Heart right ventricle (tissue), 16 donors: ENCODE results near the gene KCTD4. TPM values are rescaled to one million over a fixed set of nuclear protein-coding genes. Genes with fewer than 3 reads are reported as not detected.
A peak's percentile ranks its signal among the peaks of the same experiment; 100 is the strongest.
"Not testable (repeated sequence)": the region's sequence is repeated elsewhere in the genome, so short reads cannot be mapped to it uniquely, and the experiment has no call there.

Source experiments
- ATAC-seq, 8 donors: fragments of 200-7000 bp; cut with Tn5 transposase; one replicate each; pipeline ENCODE4 v1.9.1; 2020; ENCODE audit warnings: mild to moderate bottlenecking in 8 of 8, moderate library complexity in 8 of 8, moderate number of reproducible peaks in 1 of 8
- DNase-seq, 2 donors: peaks; one replicate each; pipeline ENCODE4 v3.0.0-alpha.2; 2020
- H3K27ac ChIP-seq, 10 donors: fragments of 200-600 bp; sonication (generic) in 2 of 10; one replicate each; pipeline versions ENCODE4 v1.5.0 to v1.8.0; 2020 to 2022; ENCODE audit warnings: mild to moderate bottlenecking in 3 of 10
- H3K27me3 ChIP-seq, 7 donors: fragments of 200-600 bp; one replicate each; pipeline ENCODE4 v1.8.0; 2021 to 2022; ENCODE audit warnings: mild to moderate bottlenecking in 2 of 7
- H3K36me3 ChIP-seq, 9 donors: fragments of 200-600 bp; sonication (generic) in 1 of 9; one replicate each; pipeline versions ENCODE4 v1.5.0 to v1.8.0; 2020 to 2022; ENCODE audit warnings: mild to moderate bottlenecking in 2 of 9
- H3K4me1 ChIP-seq, 9 donors: fragments of 200-600 bp; sonication (generic) in 1 of 9; one replicate each; pipeline versions ENCODE4 v1.5.0 to v1.8.0; 2020 to 2022; ENCODE audit warnings: mild to moderate bottlenecking in 4 of 9
- H3K4me3 ChIP-seq, 10 donors: fragments of 200-600 bp; sonication (generic) in 2 of 10; one replicate each; pipeline versions ENCODE4 v1.5.0 to v1.8.0; 2020 to 2022; ENCODE audit warnings: mild to moderate bottlenecking in 7 of 10, moderate library complexity in 2 of 10
- H3K9me3 ChIP-seq, 11 donors: fragments of 200-600 bp in 10 of 11; sonication (generic) in 2 of 11; one replicate each; pipeline versions ENCODE4 v1.5.0 to v1.8.0; 2013 to 2022; ENCODE audit warnings: mild to moderate bottlenecking in 2 of 11, control low read depth in 1 of 11, moderate library complexity in 1 of 11
- WGBS, 2 donors: extraction: QIAGEN DNeasy Blood & Tissue Kit; methylation state at CpG; one replicate each; pipeline ENCODE4 v1.1.7; 2013; ENCODE audit warnings: inconsistent platforms in 1 of 2; 5-methylcytosine and 5-hydroxymethylcytosine counted together
- intact Hi-C, 10 donors: fragments of 100-400 bp; cut with DNase I; formaldehyde crosslinking; loops; one replicate each; pipeline versions ENCODE4 v1.11.1 to v1.14.2; 2022
- polyA plus RNA-seq, 2 donors: library from polyadenylated mRNA; stranded (reverse); fragments of 200-250 nt; gene quantifications; one replicate each; pipeline ENCODE4 v1.2.3, GENCODE V29; 2013
- total RNA-seq, 10 donors: library from RNA; stranded (reverse); fragmentation: NEBNext Ultra II Directional in 3 of 10; extraction: Animal tissue kit (Norgen Biotek cat#: 25700) in 3 of 10; gene quantifications; one replicate each; pipeline versions ENCODE4 v1.2.1 to v1.2.4, GENCODE V29; 2021 to 2023
- TF ChIP-seq, protein P1 (sequence below), 9 donors: fragments of 200-600 bp; sonication (generic) in 2 of 9; IDR thresholded peaks; one replicate each; pipeline versions ENCODE4 v1.5.0 to v1.8.0; 2021 to 2022; ENCODE audit warnings: antibody characterized with exemption in 9 of 9, mild to moderate bottlenecking in 5 of 9, moderate library complexity in 1 of 9
- donor health status: Arrhythmogenic right ventricular cardiomyopathy.
- donor health status: ischemic (EF 13 %, LVEDD 7.1; RV severe dilation, severe dysfunction).
- donor health status: healthy with polysubstance abuse.
- donor health status: DM: no; HTN: yes; CAD: no.
- donor health status: DM: no; HTN: no; CAD: no.
- donor health status: ischemic (EF 25% LVEDD 6.9; RV normal size, moderate dysfunction).
- donor health status: ischemic (EF 25% LVEDD 5.7; RV mildly dilated, moderate dysfunction).
- donor health status: healthy.
- donor health status: DM: yes; HTN: yes; CAD: no.
- donor health status: Ischemic cardiomyopathy.
- donor health status: ischemic (EF 35%, LVEDD 5.7; RV mildly dilated, moderate dysfunction).
- donor health status: nonischemic (EF 11% LVEDD 7.7; RV severe dilation, severe dysfunction).
- donor health status: DM: yes; HTN: yes; CAD: no.
- donor health status: PGD.
- donor health status: ischemic (EF 29% LVEDD 5.4; RV normal size, mild dysfunction).
- donor health status: nonischemic (EF 23%, LVEDD 6.1; RV moderate dilation, normal function).

The KCTD4 gene
- total and polyA plus RNA-seq, 12 donors = 0.01 to 0.16 (median 0.15) TPM; not detected in 9

DNA sequence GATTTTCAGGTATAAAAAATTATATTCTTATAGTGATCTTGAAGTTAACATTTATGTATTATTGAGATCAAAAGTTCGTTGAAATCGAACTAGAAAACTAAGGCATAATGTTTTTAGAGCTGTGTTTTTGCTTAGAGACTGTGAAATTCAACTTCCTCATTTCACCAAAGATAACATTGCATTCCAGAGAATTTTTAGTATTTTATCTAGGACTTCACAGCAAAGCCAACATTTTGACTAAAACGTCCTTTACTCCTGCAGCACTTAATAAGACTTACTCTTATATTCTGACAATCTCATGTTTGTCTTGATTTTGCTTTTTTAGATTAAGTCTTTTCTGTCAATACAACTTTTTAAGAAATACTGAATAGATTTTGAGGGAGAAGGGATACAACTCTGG is 4.7 kb downstream of the KCTD4 start:
- 42 to 53% methylated on average over 3 of the region's 3 CpGs for WGBS, 2 donors
- H3K27me3 ChIP-seq = no peaks in the 10 kb centered on the region
- TF ChIP-seq, protein P1, sequence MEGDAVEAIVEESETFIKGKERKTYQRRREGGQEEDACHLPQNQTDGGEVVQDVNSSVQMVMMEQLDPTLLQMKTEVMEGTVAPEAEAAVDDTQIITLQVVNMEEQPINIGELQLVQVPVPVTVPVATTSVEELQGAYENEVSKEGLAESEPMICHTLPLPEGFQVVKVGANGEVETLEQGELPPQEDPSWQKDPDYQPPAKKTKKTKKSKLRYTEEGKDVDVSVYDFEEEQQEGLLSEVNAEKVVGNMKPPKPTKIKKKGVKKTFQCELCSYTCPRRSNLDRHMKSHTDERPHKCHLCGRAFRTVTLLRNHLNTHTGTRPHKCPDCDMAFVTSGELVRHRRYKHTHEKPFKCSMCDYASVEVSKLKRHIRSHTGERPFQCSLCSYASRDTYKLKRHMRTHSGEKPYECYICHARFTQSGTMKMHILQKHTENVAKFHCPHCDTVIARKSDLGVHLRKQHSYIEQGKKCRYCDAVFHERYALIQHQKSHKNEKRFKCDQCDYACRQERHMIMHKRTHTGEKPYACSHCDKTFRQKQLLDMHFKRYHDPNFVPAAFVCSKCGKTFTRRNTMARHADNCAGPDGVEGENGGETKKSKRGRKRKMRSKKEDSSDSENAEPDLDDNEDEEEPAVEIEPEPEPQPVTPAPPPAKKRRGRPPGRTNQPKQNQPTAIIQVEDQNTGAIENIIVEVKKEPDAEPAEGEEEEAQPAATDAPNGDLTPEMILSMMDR (IDR thresholded peaks at IDR 0.05) = no peak
- no peaks in the 10 kb centered on the region for H3K36me3 ChIP-seq
- no peaks in the 10 kb centered on the region for H3K9me3 ChIP-seq
- H3K4me1 ChIP-seq = peaks cover 0 to 44% (median 24%) of the 10 kb centered on the region in 9 donors
- H3K27ac ChIP-seq = peak overlapping the region in 3 of 10 donors; percentile 29 to 46 (median 40)
- no peak overlapping the region for H3K4me3 ChIP-seq
- DNase-seq (no peak), ATAC-seq (no peak)
- intact Hi-C loops = loop anchor here in 1 of 10 donors (10.0 kb wide), 1 partner anchor 109 kb away; no protein-coding TSS in a partner anchor

DNA sequence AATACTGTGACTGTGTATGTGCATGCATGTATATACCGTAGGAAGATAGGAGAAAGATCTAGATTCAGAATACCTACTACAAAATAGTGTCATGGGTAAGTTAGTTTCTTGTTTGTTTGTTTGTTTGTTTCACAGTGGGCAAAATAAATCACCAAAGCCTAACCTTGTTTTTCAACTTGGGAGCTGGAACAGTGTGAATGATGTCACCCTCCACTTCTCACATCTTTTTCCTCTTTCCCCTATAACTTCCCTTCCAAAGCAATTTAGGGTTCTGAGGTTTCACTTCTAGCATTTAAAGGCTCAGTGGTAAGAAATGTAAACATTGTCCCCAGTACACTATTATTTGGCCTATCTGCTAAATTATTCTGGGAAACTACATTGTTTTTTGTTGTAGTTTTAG is 5.4 kb downstream of the KCTD4 start:
- TF ChIP-seq, protein P1 (IDR thresholded peaks at IDR 0.05) = no peak
- DNase-seq = no peak
- WGBS, 2 donors = 83 to 100% methylated on average over 1 of the region's 1 CpG
- H3K9me3 ChIP-seq = no peaks in the 10 kb centered on the region
- peaks cover 0 to 44% (median 24%) of the 10 kb centered on the region in 9 donors for H3K4me1 ChIP-seq
- H3K27me3 ChIP-seq = no peaks in the 10 kb centered on the region
- intact Hi-C loops = loop anchor here in 1 of 10 donors (10.0 kb wide), 1 partner anchor 109 kb away; no protein-coding TSS in a partner anchor
- peak in 4 of 8 donors; percentile 5 to 52 (median 24) for ATAC-seq
- H3K36me3 ChIP-seq = no peaks in the 10 kb centered on the region
- no peak overlapping the region for H3K4me3 ChIP-seq
- peak overlapping the region in 3 of 10 donors; percentile 29 to 46 (median 40) for H3K27ac ChIP-seq

DNA sequence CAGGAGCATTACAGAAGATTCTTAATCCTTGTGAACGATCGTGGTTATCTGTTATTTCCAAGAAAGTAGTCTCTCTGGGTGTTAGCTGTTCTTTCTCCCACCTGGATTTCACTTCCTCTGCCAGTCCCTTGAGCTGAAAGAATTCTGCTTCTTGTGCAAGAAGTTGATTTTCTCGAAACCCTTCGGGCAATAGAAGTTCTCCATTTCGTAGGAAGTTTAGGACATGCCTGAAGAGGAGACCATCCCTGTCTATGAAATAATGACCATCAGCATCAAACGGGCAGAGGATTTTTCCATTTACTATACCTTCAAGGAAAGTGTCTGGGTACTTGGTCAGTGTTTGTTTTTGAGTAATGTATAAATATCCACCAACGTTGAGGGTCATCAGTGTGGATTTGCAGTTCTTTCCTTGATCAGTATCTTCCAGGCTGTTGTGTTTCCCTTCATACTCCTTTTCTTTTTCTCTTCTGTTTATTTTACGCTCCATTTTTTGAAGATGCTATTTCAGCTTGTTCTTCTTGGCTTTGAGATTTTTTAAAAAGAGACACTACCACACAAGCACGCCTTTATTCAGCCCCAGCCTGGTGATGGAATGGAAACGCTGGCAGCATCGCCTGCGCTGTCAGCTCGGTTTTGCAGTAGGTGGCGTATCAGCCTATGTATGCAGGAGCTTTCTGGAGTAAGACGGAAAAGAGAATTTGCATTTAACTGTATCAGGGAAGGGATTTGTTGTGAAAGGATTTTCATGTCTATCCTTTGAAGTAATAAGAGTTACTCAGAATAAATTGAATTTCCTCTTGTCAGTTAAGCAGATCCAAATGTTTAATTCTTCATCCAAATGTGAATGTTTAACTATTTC is 6.5 kb downstream of the KCTD4 start:
- H3K4me3 ChIP-seq = peak overlapping the region in 2 of 10 donors; percentile 3 to 5
- intact Hi-C loops = loop anchor here in 1 of 10 donors (10.0 kb wide), 1 partner anchor 110 kb away; no protein-coding TSS in a partner anchor
- H3K27ac ChIP-seq = no peak overlapping the region
- H3K9me3 ChIP-seq = no peaks in the 10 kb centered on the region
- ATAC-seq (peak in 7 of 8 donors; percentile 59 to 83 (median 78)), DNase-seq (peak; percentile 23 to 39)
- TF ChIP-seq, protein P1 (IDR thresholded peaks at IDR 0.05) = peak in 7 of 9 donors; percentile 27 to 59 (median 38)
- WGBS, 2 donors = 69 to 72% methylated on average over 15 of the region's 15 CpGs
- peaks cover 0 to 44% (median 24%) of the 10 kb centered on the region in 9 donors for H3K4me1 ChIP-seq
- no peaks in the 10 kb centered on the region for H3K36me3 ChIP-seq
- no peaks in the 10 kb centered on the region for H3K27me3 ChIP-seq

DNA sequence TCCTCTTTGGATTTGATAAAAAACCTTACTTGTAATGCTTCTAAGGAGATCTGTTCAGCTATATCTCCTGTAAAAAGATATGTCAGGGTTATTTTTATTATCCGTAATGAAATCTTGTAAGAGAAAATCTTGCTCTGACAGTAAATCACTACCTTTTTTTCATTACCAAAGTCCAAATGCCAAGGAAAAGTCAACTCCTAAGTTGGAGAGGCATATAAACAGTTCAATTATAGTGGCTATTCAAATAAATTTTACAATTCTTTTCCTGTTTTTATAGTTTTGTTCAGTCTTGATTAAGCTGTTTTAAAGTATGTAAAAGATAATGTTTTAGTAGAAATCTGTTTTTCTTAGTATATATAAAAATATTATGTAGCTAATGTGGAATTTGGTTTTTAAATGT is 9.0 kb downstream of the KCTD4 start:
- TF ChIP-seq, protein P1 (IDR thresholded peaks at IDR 0.05) = no peak
- Histone ChIP-seq H3K27ac (no peak overlapping the region), H3K36me3 (no peaks in the 10 kb centered on the region), H3K9me3 (no peaks in the 10 kb centered on the region), H3K4me3 (no peak overlapping the region), H3K4me1 (peaks cover 0 to 30% (median 15%) of the 10 kb centered on the region in 9 donors), H3K27me3 (no peaks in the 10 kb centered on the region)
- WGBS, 2 donors = 48 to 89% methylated on average over 1 of the region's 1 CpG
- DNase-seq (no peak), ATAC-seq (no peak)
- intact Hi-C loops = loop anchor here in 2 of 10 donors (2.0 to 10.0 kb wide), 2 partner anchors 113 to 119 kb away; no protein-coding TSS in a partner anchor

DNA sequence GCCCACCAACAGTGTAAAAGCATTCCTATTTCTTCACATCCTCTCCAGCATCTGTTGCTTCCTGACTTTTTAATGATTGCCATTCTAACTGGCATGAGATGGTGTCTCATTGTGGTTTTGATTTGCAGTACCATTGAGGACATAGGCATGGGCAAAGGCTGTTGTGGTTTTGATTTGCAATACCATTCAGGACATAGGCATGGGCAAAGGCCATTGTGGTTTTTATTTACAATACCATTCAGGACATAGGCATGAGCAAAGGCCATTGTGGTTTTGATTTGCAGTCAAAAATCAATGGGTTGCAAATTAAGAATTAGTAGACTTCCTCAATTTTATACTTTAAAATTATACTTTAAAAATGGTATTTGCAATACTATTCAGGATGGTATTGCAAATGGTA is 11.3 kb downstream of the KCTD4 start:
- intact Hi-C loops, H3K9me3 ChIP-seq, ATAC-seq, H3K4me1 ChIP-seq, H3K36me3 ChIP-seq, DNase-seq, H3K4me3 ChIP-seq, H3K27ac ChIP-seq, H3K27me3 ChIP-seq: not testable (repeated sequence)

DNA sequence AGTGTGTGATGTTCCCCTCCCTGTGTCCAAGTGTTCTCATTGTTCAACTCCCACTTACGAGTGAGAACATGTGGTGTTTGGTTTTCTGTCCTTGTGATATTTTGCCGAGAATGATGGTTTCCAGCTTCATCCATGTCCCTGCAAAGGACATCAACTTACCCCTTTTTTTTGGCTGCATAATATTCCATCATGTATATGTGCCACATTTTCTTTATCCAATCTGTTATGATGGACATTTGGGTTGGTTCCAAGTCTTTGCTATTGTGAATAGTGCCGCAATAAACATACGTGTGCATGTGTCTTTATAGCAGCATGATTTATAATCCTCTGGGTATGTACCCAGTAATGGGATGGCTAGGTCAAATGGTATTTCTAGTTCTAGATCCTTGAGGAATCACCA is 11.8 kb downstream of the KCTD4 start:
- ATAC-seq, H3K4me3 ChIP-seq, H3K27me3 ChIP-seq, DNase-seq, H3K36me3 ChIP-seq, H3K4me1 ChIP-seq, H3K9me3 ChIP-seq, intact Hi-C loops, H3K27ac ChIP-seq: not testable (repeated sequence)
- WGBS, 2 donors = 98 to 100% methylated on average over 4 of the region's 4 CpGs
